NCI-H2227 (cell line): Measurements from ENCODE around the gene FLOT1.
A peak's percentile ranks its signal among the peaks of the same experiment; 100 is the strongest.
"Not testable (repeated sequence)": the region's sequence is repeated elsewhere in the genome, so short reads cannot be mapped to it uniquely, and the experiment has no call there.

ENCODE experiments used
- DNase-seq: peaks from one replicate; lab custom pipeline; 2025; ENCODE audit not compliant: unreplicated experiment; lab: John Stamatoyannopoulos, UW

FLOT1 gene

GRCh38 chr6:30723843-30724741, 18.4 kb downstream of the FLOT1 start:
- not testable (repeated sequence) for DNase-seq

GRCh38 chr6:30723159-30723842, 19.2 kb downstream of the FLOT1 start:
- not testable (repeated sequence) for DNase-seq

DNA sequence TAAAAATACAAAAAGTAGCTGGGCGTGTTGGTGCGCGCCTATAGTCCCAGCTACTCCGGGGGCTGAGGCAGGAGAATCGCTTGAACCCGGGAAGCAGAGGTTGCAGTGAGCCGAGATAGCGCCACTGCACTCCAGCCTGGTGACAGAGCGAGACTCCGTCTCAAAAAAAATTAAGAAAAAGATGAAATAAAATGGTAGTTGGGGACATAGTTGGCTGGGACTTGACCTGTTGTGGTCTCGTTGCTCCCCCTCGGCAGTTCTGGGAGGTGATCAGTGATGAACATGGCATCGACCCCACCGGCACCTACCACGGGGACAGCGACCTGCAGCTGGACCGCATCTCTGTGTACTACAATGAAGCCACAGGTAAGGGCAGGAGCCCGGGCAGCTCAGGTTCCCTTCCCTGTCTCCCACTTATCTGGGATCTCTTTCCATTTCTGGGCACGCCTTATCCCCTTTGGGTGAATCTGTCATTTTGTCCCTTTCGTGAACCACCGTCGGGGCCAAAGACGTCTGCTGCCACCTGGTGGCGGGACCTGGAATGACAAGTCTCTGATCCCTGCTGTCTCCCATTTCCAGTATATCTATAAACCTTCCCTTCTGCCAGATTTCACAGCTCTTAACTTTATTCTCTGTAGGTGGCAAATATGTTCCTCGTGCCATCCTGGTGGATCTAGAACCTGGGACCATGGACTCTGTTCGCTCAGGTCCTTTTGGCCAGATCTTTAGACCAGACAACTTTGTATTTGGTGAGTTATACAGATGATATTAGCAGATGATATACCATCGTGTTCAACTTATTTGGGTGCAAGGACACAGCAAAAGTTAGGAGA, 20.0 kb downstream of the FLOT1 start:
- DNase-seq, result peak; percentile 86

- not testable (repeated sequence) for DNase-seq
These were observed 20.5 kb downstream of the FLOT1 start for GRCh38 chr6:30722025-30722279.

DNA sequence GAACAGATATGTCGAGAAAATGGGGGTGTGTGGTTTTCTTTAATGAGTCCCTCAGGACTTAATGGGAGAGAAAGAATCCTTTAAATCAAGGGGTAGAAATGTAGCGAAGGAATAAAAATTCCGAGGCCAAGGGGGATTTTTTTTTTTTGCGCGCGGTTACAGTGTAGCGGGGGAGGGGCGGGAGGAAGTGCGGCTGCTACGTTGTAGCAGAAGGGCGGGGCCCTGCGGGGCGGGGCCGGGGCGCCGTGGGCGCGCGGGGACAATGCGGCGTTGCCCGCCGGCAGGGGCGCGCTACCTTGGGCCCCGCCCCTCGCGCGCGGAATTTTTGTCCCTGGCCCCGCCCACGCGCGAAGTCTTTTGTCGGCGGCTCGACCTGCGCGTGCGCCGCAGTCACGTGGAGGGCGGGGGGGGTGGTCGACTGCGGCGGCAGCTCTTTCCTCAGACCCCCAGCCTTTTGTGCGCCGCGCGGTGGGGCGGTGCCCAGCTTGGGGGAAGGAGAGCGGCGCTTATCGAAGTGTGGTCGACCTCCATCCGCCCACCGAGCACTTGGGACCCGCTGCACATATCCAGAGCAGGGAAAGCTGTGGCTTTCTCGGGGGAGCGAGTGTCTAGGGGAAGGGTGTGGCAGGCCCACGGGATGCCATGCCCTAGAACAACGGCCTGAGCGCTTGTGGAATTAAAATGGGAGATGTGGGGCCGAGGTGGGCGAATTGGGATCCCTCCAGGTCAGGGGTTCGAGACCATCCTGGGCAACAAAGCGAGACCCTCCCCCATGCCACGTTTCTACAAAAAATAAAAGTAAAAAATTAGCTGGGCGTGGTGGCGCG, 21.1 kb downstream of the FLOT1 start:
- peak; percentile 97 for DNase-seq

GRCh38 chr6:30720738-30721197, 21.7 kb downstream of the FLOT1 start:
- peak; percentile 90 for DNase-seq

DNA sequence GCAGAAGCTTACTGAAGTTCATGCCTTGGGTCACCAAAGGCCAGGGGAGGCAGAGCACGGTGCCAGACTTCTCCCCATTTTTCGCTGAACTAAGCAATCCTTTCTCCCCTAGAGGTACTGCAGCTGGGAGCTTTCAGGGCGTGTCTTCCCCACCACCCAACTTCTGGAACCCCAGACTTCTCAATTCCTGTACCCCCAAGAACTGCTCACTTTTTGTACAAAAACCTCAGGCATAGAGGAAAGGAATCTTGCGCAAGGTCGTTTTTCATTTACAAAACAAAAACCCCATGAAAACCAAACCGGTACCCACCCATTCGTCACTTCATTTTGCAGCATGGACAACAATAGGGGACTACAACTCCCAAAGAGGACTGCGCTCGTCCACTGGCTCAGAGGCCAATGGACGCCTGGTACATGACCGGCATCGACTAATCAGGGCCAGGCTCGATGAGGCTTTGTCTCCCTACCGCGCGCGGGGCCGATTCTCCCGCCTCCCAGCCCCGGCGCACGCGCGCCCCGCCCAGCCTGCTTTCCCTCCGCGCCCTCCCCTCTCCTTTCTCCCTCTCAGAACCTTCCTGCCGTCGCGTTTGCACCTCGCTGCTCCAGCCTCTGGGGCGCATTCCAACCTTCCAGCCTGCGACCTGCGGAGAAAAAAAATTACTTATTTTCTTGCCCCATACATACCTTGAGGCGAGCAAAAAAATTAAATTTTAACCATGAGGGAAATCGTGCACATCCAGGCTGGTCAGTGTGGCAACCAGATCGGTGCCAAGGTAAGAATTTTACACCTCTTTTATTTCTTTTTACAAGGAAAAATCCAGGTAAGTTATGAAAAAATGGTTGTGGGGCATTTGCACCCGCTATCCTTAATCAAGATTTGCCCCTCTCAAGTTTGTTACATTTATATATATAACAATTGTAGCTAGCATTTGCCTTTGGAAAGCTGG, 22.4 kb downstream of the FLOT1 start, which contains the start of gene TUBB:
Gene TUBB (plus strand): TSS at position 562 of the 947 bp plus-strand sequence. CDS start 155 bp downstream, at position 717.
- DNase-seq, result peak; percentile 98

GRCh38 chr6:30719356-30719755, 23.1 kb downstream of the FLOT1 start:
- peak; percentile 46 for DNase-seq

GRCh38 chr6:30717845-30718720, 24.4 kb downstream of the FLOT1 start:
- not testable (repeated sequence) for DNase-seq

GRCh38 chr6:30717129-30717844, 25.2 kb downstream of the FLOT1 start, which contains the start of gene MDC1:
TSS of gene MDC1 (minus strand) at chr6:30717281. CDS start at chr6:30715175, 2,106 bp downstream.
- peak; percentile 99 for DNase-seq

- no peak for DNase-seq
These were observed 25.7 kb downstream of the FLOT1 start for GRCh38 chr6:30716879-30717128.

- DNase-seq, result no peak
These were observed 28.2 kb downstream of the FLOT1 start for GRCh38 chr6:30714263-30714662.

DNA sequence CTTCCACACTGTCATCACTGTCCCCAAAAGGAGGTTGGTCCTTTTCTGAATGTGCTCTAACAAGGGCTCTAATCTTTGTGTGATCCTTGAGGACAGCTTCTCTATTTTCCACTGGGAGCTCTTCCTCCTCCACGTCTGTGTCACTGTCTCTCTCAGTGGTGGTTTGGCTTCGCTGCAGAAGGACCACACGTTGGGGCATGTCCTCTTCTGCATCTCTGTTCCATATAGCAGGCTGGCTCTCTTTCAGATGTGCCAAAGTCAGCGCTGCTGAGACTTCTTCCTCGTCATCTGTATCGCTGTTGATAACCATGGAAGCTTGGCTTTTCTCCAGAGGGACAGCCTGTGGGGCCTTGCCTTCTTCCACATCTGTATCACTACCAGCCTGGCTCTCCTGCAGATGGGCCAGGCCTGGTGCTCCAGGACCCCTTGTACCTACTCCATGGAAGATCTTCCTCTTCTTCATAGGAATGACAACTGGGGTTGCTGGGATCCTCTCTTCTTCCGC, 30.0 kb downstream of the FLOT1 start:
- DNase-seq, result no peak

DNA sequence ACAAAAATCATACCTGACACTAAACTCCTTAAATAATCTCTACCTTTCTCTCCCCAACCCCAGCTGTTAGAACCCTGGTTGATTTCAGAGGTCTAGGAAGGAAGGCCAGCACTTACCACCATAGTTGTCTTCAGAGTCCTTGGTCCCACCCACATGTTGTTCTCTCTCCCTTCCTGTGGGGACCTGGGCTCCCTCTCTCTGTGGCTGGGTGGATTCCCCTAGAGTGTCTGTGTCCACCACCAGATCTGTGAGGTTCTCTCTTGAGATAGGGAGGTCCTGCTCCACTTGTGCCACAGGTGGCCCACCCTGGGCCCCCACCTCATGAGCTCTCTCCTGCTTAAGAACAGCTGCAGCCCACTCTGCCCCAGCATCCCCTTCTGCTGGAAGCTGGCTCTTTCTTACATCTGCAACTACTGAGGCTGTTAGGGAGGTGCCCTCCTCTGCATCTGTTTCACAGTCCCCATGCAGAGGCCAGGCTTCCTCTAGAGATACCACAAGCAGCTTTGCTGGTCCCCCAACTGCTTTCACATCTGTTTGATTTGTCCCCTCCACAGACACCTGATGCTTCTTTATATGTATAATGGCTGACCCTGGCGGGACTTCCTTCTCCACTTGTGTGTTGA, 30.6 kb downstream of the FLOT1 start:
- no peak for DNase-seq

DNA sequence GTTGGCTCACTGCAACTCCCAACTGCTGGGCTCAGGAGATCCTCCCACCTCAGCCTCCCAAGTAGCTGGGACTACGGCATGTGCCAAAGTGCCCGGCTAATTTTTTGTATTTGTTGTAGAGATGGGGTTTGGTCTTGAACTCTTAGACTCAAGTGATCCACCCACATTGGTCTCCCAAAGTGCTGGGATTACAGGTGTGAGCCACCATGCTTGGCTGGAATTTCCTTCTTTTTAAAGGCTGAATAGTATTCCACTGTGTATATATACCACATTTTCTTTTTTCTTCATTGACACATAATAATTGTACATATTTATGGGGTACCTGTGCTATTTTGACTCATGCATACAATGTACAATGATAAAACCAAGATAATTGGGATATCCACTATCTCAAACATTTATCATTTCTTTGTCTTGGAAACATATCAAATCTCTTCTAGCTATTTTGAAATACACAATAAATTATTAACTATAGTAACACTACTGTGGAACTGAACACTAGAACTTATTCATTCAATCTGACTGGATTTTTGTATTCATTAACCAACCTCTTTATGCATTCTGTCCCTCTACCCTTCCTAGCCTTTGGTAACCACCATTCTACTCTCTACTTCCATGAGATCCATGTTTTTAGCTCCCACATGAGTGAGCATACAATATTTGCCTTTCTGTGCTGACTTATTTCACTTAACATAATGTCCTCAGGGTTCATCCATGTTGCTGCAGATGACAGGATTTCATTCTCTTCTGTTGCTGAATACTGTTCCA, 33.2 kb downstream of the FLOT1 start:
- no peak for DNase-seq

GRCh38 chr6:30707281-30707850, 35.1 kb downstream of the FLOT1 start:
- peak; percentile 16 for DNase-seq
